ENCODE data around the gene ZNF121. TPM values are rescaled to one million over a fixed set of nuclear protein-coding genes. Genes with fewer than 3 reads are reported as not detected.

The ZNF121 gene
- polyA plus RNA-seq, 3 donors: 1.5 to 7.2 (median 3.8) TPM

GRCh38 chr19:9610484-9611113 is 26.3 kb upstream of the ZNF121 start:
- WGBS (ENCODE audit: insufficient coverage): no CpG with 5 or more reads among the region's 2 CpGs

GRCh38 chr19:9608912-9609311 is 24.6 kb upstream of the ZNF121 start:
- no peak overlapping the region for H3K4me3 Mint-ChIP-seq
- H3K9me3 Mint-ChIP-seq: peaks cover 52 to 87% (median 79%) of the 10 kb centered on the region in 7 donors
- intact Hi-C loops (cut with micrococcal nuclease): no loop called here
- peaks cover 47 to 49% of the 10 kb centered on the region in 2 donors for H3K36me3 Mint-ChIP-seq
- peaks cover 0 to 1% (median 0%) of the 10 kb centered on the region in 3 donors for H3K27me3 Mint-ChIP-seq (ENCODE audit: low read depth in 3 of 3)
- no peak overlapping the region for H3K9ac ChIP-seq (ENCODE audit: insufficient read depth, low read length, poor library complexity, severe bottlenecking)
- H3K4me2 ChIP-seq (replicated peaks; ENCODE audit: extremely low read depth, low read length, poor library complexity, severe bottlenecking): no peak overlapping the region
- H3K9me3 ChIP-seq (replicated peaks in 1 of 2; ENCODE audit: control insufficient read depth in 1 of 2, insufficient read depth in 1 of 2, low read length in 2 of 2): peaks cover 57 to 58% of the 10 kb centered on the region in 2 donors
- H3K79me2 ChIP-seq (ENCODE audit: insufficient read depth, low read length): no peaks in the 10 kb centered on the region
- WGBS (ENCODE audit: insufficient coverage): no CpG with 5 or more reads among the region's 5 CpGs
- peaks cover 39 to 53% of the 10 kb centered on the region in 2 donors for H3K36me3 ChIP-seq (replicated peaks in 1 of 2; ENCODE audit: control insufficient read depth in 1 of 2, insufficient read depth in 2 of 2, low read length in 2 of 2)
- no peak for TF ChIP-seq CTCF (IDR thresholded peaks at IDR 0.05)
- H3K27ac Mint-ChIP-seq: peak overlapping the region in 1 of 7 donors; percentile 78
- no peaks in the 10 kb centered on the region for H3K27me3 ChIP-seq (ENCODE audit: control insufficient read depth in 2 of 2, insufficient read depth in 2 of 2, low read length in 2 of 2)
- no peaks in the 10 kb centered on the region for H4K20me1 ChIP-seq (ENCODE audit: insufficient read depth, low read length)
- no peak overlapping the region for H3K27ac ChIP-seq (ENCODE audit: low read depth in 1 of 2, low read length in 2 of 2)
- H3K4me1 ChIP-seq (ENCODE audit: control insufficient read depth in 1 of 2, insufficient read depth in 2 of 2, low read length in 2 of 2): no peaks in the 10 kb centered on the region
- no peak for DNase-seq
- H3K4me3 ChIP-seq (replicated peaks in 1 of 3; ENCODE audit: low read depth in 2 of 3, low read length in 3 of 3): no peak overlapping the region
- H3K4me1 Mint-ChIP-seq: no peaks in the 10 kb centered on the region
- H2AFZ ChIP-seq (ENCODE audit: insufficient read depth, low read depth, low read length, poor library complexity, severe bottlenecking): no peak overlapping the region

More at GRCh38 chr19:9610484-9611113, 26.3 kb upstream of the ZNF121 start:
- Histone ChIP-seq H3K9ac (ENCODE audit: insufficient read depth, low read length, poor library complexity, severe bottlenecking) (no peak overlapping the region), H3K79me2 (ENCODE audit: insufficient read depth, low read length) (no peaks in the 10 kb centered on the region), H3K27me3 (ENCODE audit: control insufficient read depth in 2 of 2, insufficient read depth in 2 of 2, low read length in 2 of 2) (no peaks in the 10 kb centered on the region), H3K9me3 (replicated peaks in 1 of 2; ENCODE audit: control insufficient read depth in 1 of 2, insufficient read depth in 1 of 2, low read length in 2 of 2) (peaks cover 60 to 64% of the 10 kb centered on the region in 2 donors), H3K4me1 (ENCODE audit: control insufficient read depth in 1 of 2, insufficient read depth in 2 of 2, low read length in 2 of 2) (no peaks in the 10 kb centered on the region), H3K4me3 (replicated peaks in 1 of 3; ENCODE audit: low read depth in 2 of 3, low read length in 3 of 3) (peak overlapping the region in 1 of 3 experiments; percentile 11), H4K20me1 (ENCODE audit: insufficient read depth, low read length) (no peaks in the 10 kb centered on the region), H2AFZ (ENCODE audit: insufficient read depth, low read depth, low read length, poor library complexity, severe bottlenecking) (no peak overlapping the region), H3K36me3 (replicated peaks in 1 of 2; ENCODE audit: control insufficient read depth in 1 of 2, insufficient read depth in 2 of 2, low read length in 2 of 2) (peaks cover 54 to 70% of the 10 kb centered on the region in 2 donors), H3K4me2 (replicated peaks; ENCODE audit: extremely low read depth, low read length, poor library complexity, severe bottlenecking) (no peak overlapping the region), H3K27ac (ENCODE audit: low read depth in 1 of 2, low read length in 2 of 2) (no peak overlapping the region)
- peaks cover 0 to 1% (median 0%) of the 10 kb centered on the region in 3 donors for H3K27me3 Mint-ChIP-seq (ENCODE audit: low read depth in 3 of 3)
- TF ChIP-seq CTCF (IDR thresholded peaks at IDR 0.05): no peak
- H3K4me3 Mint-ChIP-seq: no peak overlapping the region
- no peak for DNase-seq
- intact Hi-C loops (cut with micrococcal nuclease): no loop called here
- no peak overlapping the region for H3K27ac Mint-ChIP-seq
- H3K4me1 Mint-ChIP-seq: no peaks in the 10 kb centered on the region
- H3K9me3 Mint-ChIP-seq: peaks cover 51 to 87% (median 76%) of the 10 kb centered on the region in 7 donors
- H3K36me3 Mint-ChIP-seq: peaks cover 62 to 64% of the 10 kb centered on the region in 2 donors

Data from CD14-positive monocyte (primary cell).